PC-9 (cell line): ENCODE results near the gene RAB3IL1. TPM values are rescaled to one million over a fixed set of nuclear protein-coding genes. Genes with fewer than 3 reads are reported as not detected.
"Not testable (repeated sequence)": the region's sequence is repeated elsewhere in the genome, so short reads cannot be mapped to it uniquely, and the experiment has no call there.

Source experiments
- BruUV-seq: library from RNA; stranded (reverse); fragments of 400-500 nt; replicated peaks from 2 replicates; lab custom pipeline; 2021; lab: Mats Ljungman, UMichigan
- CTCF ChIA-PET: fragments of 300-600 bp; sonication (Branson Sonifier 250); formaldehyde crosslinking; loops from one replicate; lab custom pipeline; 2022; ENCODE audit warnings: antibody characterized with exemption; lab: Charles Lee
- POLR2A ChIA-PET: fragments of 300-600 bp; sonication (Branson Sonifier 250); formaldehyde crosslinking; loops from one replicate; lab custom pipeline; 2022; ENCODE audit warnings: antibody characterized with exemption; ENCODE audit not compliant: unreplicated experiment; lab: Charles Lee
- DNase-seq, 2 experiments: peaks; one replicate each; pipeline versions ENCODE4 v3.0.0 to v3.0.0-alpha.2; 2015 to 2022; ENCODE audit warnings: mixed read lengths in 1 of 2
- H2AFZ ChIP-seq: fragments of 200-600 bp; sonication (generic); 2 replicates; pipeline ENCODE4 v1.8.1; 2017; ENCODE audit warnings: antibody characterized with exemption
- H3F3A ChIP-seq: fragments of 200-600 bp; sonication (generic); 2 replicates; pipeline ENCODE4 v1.8.1; 2017; ENCODE audit warnings: antibody characterized with exemption, mild to moderate bottlenecking, low read depth; ENCODE audit not compliant: insufficient read depth
- H3K27ac ChIP-seq: fragments of 200-600 bp; sonication (generic); 2 replicates; pipeline ENCODE4 v1.6.1; 2016; ENCODE audit warnings: mixed run types
- H3K27me3 ChIP-seq: fragments of 200-600 bp; sonication (generic); 2 replicates; pipeline ENCODE4 v1.6.1; 2016; ENCODE audit warnings: low read depth, mixed run types; ENCODE audit not compliant: insufficient read depth
- H3K36me3 ChIP-seq: fragments of 200-600 bp; sonication (generic); 2 replicates; pipeline ENCODE4 v1.6.1; 2016; ENCODE audit warnings: low read depth, mixed run types
- H3K4me1 ChIP-seq: fragments of 200-600 bp; sonication (generic); replicated peaks from 2 replicates; pipeline ENCODE4 v1.6.1; 2016; ENCODE audit warnings: mixed run types; ENCODE audit not compliant: insufficient read depth
- H3K4me2 ChIP-seq: fragments of 200-600 bp; sonication (generic); 2 replicates; pipeline ENCODE4 v1.6.1; 2017; ENCODE audit warnings: mixed run types
- H3K4me3 ChIP-seq: fragments of 200-600 bp; sonication (generic); 2 replicates; pipeline ENCODE4 v1.6.1; 2016; ENCODE audit warnings: mixed run types
- H3K79me2 ChIP-seq: fragments of 200-600 bp; sonication (generic); 2 replicates; pipeline ENCODE4 v1.6.1; 2017; ENCODE audit warnings: low read depth, mixed run types
- H3K9me2 ChIP-seq: fragments of 200-600 bp; sonication (generic); 2 replicates; pipeline ENCODE4 v1.8.1; 2017; ENCODE audit warnings: mild to moderate bottlenecking; ENCODE audit not compliant: insufficient read depth
- H3K9me3 ChIP-seq: fragments of 200-600 bp; sonication (generic); 2 replicates; pipeline ENCODE4 v1.8.1; 2016; ENCODE audit warnings: low read depth; ENCODE audit not compliant: insufficient read depth
- H4K20me1 ChIP-seq: fragments of 200-600 bp; sonication (generic); 2 replicates; pipeline ENCODE4 v1.8.1; 2017; ENCODE audit not compliant: insufficient read depth
- CTCF ChIP-seq: fragments of 200-600 bp; sonication (generic); conservative IDR thresholded peaks from 2 replicates; pipeline ENCODE4 v1.6.1; 2017; ENCODE audit warnings: mixed run types, antibody characterized with exemption, mild to moderate bottlenecking, moderate library complexity
- EZH2 ChIP-seq: fragments of 200-600 bp; sonication (generic); IDR thresholded peaks from 2 replicates; pipeline ENCODE4 v1.8.0; 2017; ENCODE audit warnings: antibody characterized with exemption, low read depth
- intact Hi-C: fragments of 100-400 bp; cut with micrococcal nuclease; formaldehyde crosslinking; loops from one replicate; pipeline ENCODE4 v1.10.0; 2022; ENCODE audit not compliant: unreplicated experiment
- total RNA-seq: library from RNA; stranded (reverse); gene quantifications from 2 replicates; pipeline ENCODE4 v1.2.3, GENCODE V29; 2021

The RAB3IL1 gene
- total RNA-seq, 1 experiment from 2014 or later: 4.4 TPM

GRCh38 chr11:61883947-61884346, 33.4 kb downstream of the RAB3IL1 start:
- Histone ChIP-seq H3K4me1 (no peaks in the 10 kb centered on the region), H3K9me3 (no peaks in the 10 kb centered on the region), H3K36me3 (no peaks in the 10 kb centered on the region), H3K4me3 (no peak overlapping the region), H3K4me2 (no peak overlapping the region), H3K79me2 (no peaks in the 10 kb centered on the region), H2AFZ (no peak overlapping the region), H4K20me1 (no peaks in the 10 kb centered on the region; the same call in 1 of the 2 replicates), H3K27me3 (no peaks in the 10 kb centered on the region), H3F3A (peaks cover 19% of the 10 kb centered on the region), H3K27ac (no peak overlapping the region), H3K9me2 (no peaks in the 10 kb centered on the region)
- no TSS peak for BruUV-seq
- ChIA-PET CTCF (no interaction called here), POLR2A (interaction anchor here (0.6 kb wide), 1 partner anchor 13 kb away, joined by 3 read pairs; no protein-coding TSS in a partner anchor)
- DNase-seq: no peak
- no peak for TF ChIP-seq CTCF
- no peak for TF ChIP-seq EZH2
- intact Hi-C loops: no loop called here

DNA sequence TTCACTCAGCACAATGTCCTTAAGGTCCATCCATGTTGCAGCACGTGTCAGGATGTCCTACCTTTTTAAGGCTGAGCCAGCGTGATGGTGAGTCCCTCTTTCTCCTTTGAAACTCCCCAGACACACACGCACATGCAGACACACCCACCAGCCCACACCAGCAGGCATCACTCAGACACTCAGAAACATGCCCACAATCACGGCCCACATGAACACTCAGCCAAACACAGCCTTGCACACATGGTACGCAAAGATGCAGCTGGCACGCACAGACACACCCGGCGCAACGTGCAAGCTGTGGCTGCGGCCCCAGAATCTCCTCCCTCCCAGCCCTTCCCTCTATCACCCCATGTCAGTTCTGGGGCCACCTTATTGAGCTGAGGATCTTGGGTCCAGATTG, 34.0 kb downstream of the RAB3IL1 start:
- H4K20me1 ChIP-seq: no peaks in the 10 kb centered on the region; the same call in 1 of the 2 replicates
- intact Hi-C loops: no loop called here
- CTCF ChIA-PET: no interaction called here
- POLR2A ChIA-PET: no interaction called here
- no peaks in the 10 kb centered on the region for H3K4me1 ChIP-seq
- peaks cover 17% of the 10 kb centered on the region; the same call in 1 of the 2 replicates for H3F3A ChIP-seq
- H3K79me2 ChIP-seq: no peaks in the 10 kb centered on the region
- H3K27ac ChIP-seq: no peak overlapping the region
- no peaks in the 10 kb centered on the region for H3K9me3 ChIP-seq
- no peaks in the 10 kb centered on the region for H3K36me3 ChIP-seq
- BruUV-seq: no TSS peak
- DNase-seq: no peak
- no peak overlapping the region for H3K4me2 ChIP-seq
- no peaks in the 10 kb centered on the region for H3K9me2 ChIP-seq
- no peak overlapping the region for H2AFZ ChIP-seq
- no peak overlapping the region for H3K4me3 ChIP-seq
- H3K27me3 ChIP-seq: no peaks in the 10 kb centered on the region
- TF ChIP-seq CTCF: no peak
- no peak for TF ChIP-seq EZH2

DNA sequence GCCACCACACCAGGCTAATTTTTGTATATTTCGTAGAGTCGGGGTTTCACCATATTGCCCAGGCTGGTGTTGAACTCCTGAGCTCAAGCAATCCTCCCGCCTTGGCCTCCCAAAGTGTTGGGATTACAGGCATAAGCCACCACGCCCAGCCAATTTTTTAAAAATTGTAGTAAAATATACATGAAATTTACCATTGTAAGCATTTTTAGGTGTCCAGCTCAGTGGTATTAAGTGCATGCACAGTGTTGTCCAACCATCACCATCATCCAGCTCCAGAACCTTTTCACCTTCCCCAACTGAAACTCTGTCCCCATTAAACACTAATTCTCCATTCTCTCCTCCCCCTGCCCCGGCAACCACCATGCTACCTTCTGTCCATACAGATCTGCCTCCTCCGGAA, 34.5 kb downstream of the RAB3IL1 start:
- no peak for TF ChIP-seq CTCF
- TF ChIP-seq EZH2: no peak
- BruUV-seq: no TSS peak

DNA sequence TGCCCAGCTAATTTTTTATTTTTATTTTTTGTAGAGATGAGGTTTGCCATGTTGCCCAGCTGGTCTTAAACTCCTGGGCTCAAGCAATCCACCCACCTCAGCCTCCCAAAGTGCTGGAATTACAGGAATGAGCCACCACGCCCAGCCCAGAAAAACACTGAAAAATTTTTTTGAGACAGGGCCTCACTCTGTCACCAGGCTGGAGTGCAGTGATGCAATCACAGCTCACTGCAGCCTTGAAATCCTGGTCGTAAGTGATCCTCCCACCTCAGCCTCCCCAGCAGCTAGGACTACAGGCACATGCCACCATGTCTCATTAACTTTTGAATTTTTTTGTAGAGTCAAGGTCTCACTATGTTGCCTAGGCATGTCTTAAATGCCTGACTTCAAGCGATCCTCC, 35.1 kb downstream of the RAB3IL1 start:
- intact Hi-C loops, H3K27me3 ChIP-seq, H3K9me3 ChIP-seq, H3K4me1 ChIP-seq, H3K4me2 ChIP-seq, H3K27ac ChIP-seq, H3K79me2 ChIP-seq, H3K36me3 ChIP-seq, H4K20me1 ChIP-seq, H2AFZ ChIP-seq, H3K4me3 ChIP-seq, H3K9me2 ChIP-seq, BruUV-seq, POLR2A ChIA-PET: not testable (repeated sequence)
- H3F3A ChIP-seq: peaks cover 13% of the 10 kb centered on the region; the same call in 1 of the 2 replicates
- CTCF ChIA-PET: interaction anchor here (0.7 kb wide), 1 partner anchor 79 kb away, joined by 8 read pairs; no protein-coding TSS in a partner anchor
- peak; percentile 44 to 53 for DNase-seq

More for the DNA sequence above, 34.5 kb downstream of the RAB3IL1 start:
- Histone ChIP-seq H3K36me3 (no peaks in the 10 kb centered on the region), H3K9me3 (no peaks in the 10 kb centered on the region), H3K4me1 (no peaks in the 10 kb centered on the region), H3K27me3 (no peaks in the 10 kb centered on the region), H2AFZ (no peak overlapping the region), H3K27ac (no peak overlapping the region), H3K4me2 (no peak overlapping the region), H4K20me1 (no peaks in the 10 kb centered on the region), H3K4me3 (no peak overlapping the region), H3F3A (peaks cover 17% of the 10 kb centered on the region; the same call in 1 of the 2 replicates), H3K79me2 (no peaks in the 10 kb centered on the region), H3K9me2 (no peaks in the 10 kb centered on the region)
- intact Hi-C loops: no loop called here
- POLR2A ChIA-PET: no interaction called here
- DNase-seq: no peak
- CTCF ChIA-PET: no interaction called here
